Panc1 (cell line): Measurements from ENCODE around the gene BCAS3. TPM values are rescaled to one million over a fixed set of nuclear protein-coding genes. Genes with fewer than 3 reads are reported as not detected.

Experiments
- ATAC-seq: fragments of 200-7000 bp; cut with Tn5 transposase; 2 replicates; pipeline ENCODE4 v1.9.1; 2020; ENCODE audit warnings: mild to moderate bottlenecking, moderate library complexity
- BruUV-seq: library from RNA; stranded (reverse); fragments of 400-500 nt; replicated peaks from 2 replicates; lab custom pipeline; 2021; lab: Mats Ljungman, UMichigan
- CTCF ChIA-PET: fragments of 300-600 bp; sonication (Branson Sonifier 250); formaldehyde crosslinking; loops from one replicate; lab custom pipeline; 2022; ENCODE audit warnings: antibody characterized with exemption; lab: Charles Lee
- POLR2A ChIA-PET: fragments of 300-600 bp; sonication (Branson Sonifier 250); formaldehyde crosslinking; loops from one replicate; lab custom pipeline; 2022; ENCODE audit warnings: antibody characterized with exemption; lab: Charles Lee
- DNase-seq: peaks from one replicate; pipeline ENCODE4 v3.0.0-alpha.2; 2010; ENCODE audit warnings: low read depth, low spot score
- H3K27ac ChIP-seq: 2 replicates; pipeline ENCODE4 v1.5.1; 2011; ENCODE audit warnings: mild to moderate bottlenecking, low read length, inconsistent platforms
- H3K27me3 ChIP-seq: fragments of 200-500 bp; sonication (Bioruptor generic); 2 replicates; pipeline ENCODE4 v1.6.0; 2014; ENCODE audit warnings: low read length, inconsistent platforms; ENCODE audit not compliant: control insufficient read depth, insufficient read depth
- H3K36me3 ChIP-seq: fragments of 200-500 bp; sonication (Bioruptor generic); 2 replicates; pipeline ENCODE4 v1.5.1; 2014; ENCODE audit warnings: inconsistent platforms, mild to moderate bottlenecking, low read length, moderate library complexity; ENCODE audit not compliant: control insufficient read depth, insufficient read depth
- H3K4me1 ChIP-seq: 2 replicates; pipeline ENCODE4 v1.5.1; 2011; ENCODE audit warnings: inconsistent platforms, mild to moderate bottlenecking, low read length, moderate library complexity; ENCODE audit not compliant: control insufficient read depth, insufficient read depth
- H3K4me3 ChIP-seq, 2 experiments: 2 replicates each; pipeline ENCODE4 v1.5.1; 2011 to 2012; ENCODE audit warnings: low read depth in 2 of 2, low read length in 2 of 2, mild to moderate bottlenecking in 2 of 2, inconsistent platforms in 1 of 2, moderate library complexity in 1 of 2
- H3K9me3 ChIP-seq: fragments of 200-500 bp; sonication (Bioruptor generic); 2 replicates; pipeline ENCODE4 v1.5.1; 2014; ENCODE audit warnings: low read depth, mild to moderate bottlenecking, inconsistent platforms, low read length, moderate library complexity; ENCODE audit not compliant: control insufficient read depth, insufficient read depth
- CTCF ChIP-seq: fragments of 450-650 bp; IDR thresholded peaks from 2 replicates; pipeline ENCODE4 v1.5.1; 2017; ENCODE audit warnings: mild to moderate bottlenecking
- POLR2AphosphoS5 ChIP-seq: IDR thresholded peaks from 2 replicates; pipeline ENCODE4 v1.6.1; 2012; ENCODE audit warnings: mild to moderate bottlenecking, low read depth, low read length, moderate library complexity
- REST ChIP-seq, 2 experiments: IDR thresholded peaks; 2 replicates each; pipeline ENCODE4 v1.6.1; 2011 to 2012; ENCODE audit warnings: low read depth in 2 of 2, control low read depth in 1 of 2, low read length in 1 of 2, mild to moderate bottlenecking in 1 of 2, moderate library complexity in 1 of 2; ENCODE audit not compliant: insufficient read depth in 1 of 2
- SIN3A ChIP-seq: IDR thresholded peaks from 2 replicates; pipeline ENCODE4 v1.6.1; 2012; ENCODE audit warnings: low read depth, mild to moderate bottlenecking, low read length, moderate library complexity, borderline replicate concordance; ENCODE audit not compliant: insufficient read depth
- TCF7L2 ChIP-seq: IDR thresholded peaks from 2 replicates; pipeline ENCODE4 v1.6.1; 2011; ENCODE audit warnings: mild to moderate bottlenecking, low read depth, low read length, inconsistent platforms
- in situ Hi-C: cut with HindIII; loops from 2 replicates; pipeline ENCODE4 v1.10.0; 2016; ENCODE audit warnings: low sequenced_read_pairs, low pct_unique_long_range_greater_than_20kb
- intact Hi-C: fragments of 100-400 bp; cut with micrococcal nuclease; formaldehyde crosslinking; loops from one replicate; pipeline ENCODE4 v1.10.0; 2022; ENCODE audit not compliant: unreplicated experiment
- total RNA-seq: library from RNA; stranded (reverse); gene quantifications from one replicate; pipeline ENCODE4 v1.2.1, GENCODE V29; 2021; ENCODE audit not compliant: unreplicated experiment

The BCAS3 gene
- total RNA-seq, 1 experiment from 2014 or later = 9.3 TPM

GRCh38 chr17:61221597-61222471 lies 544.2 kb downstream of the BCAS3 start:
- ATAC-seq = no peak
- TF ChIP-seq POLR2AphosphoS5 (no peak), REST (IDR thresholded peaks at IDR 0.05; ENCODE audit: insufficient read depth in 1 of 2, low read depth in 2 of 2, low read length in 1 of 2) (0 out of 4 replicates have a peak, but pooled peaks of 1 of the 2 experiments have one; percentile 12)
- Histone ChIP-seq H3K27me3 (no peaks in the 10 kb centered on the region), H3K9me3 (no peaks in the 10 kb centered on the region), H3K36me3 (no peaks in the 10 kb centered on the region), H3K4me1 (peaks cover 9% of the 10 kb centered on the region; the same call in 1 of the 2 replicates), H3K27ac (peak overlapping the region; percentile 20; the same call in 1 of the 2 replicates), H3K4me3 (no peak overlapping the region)
- BruUV-seq = no TSS peak
- intact Hi-C loops = no loop called here
- DNase-seq = no peak
- ChIA-PET POLR2A (no interaction called here), CTCF (no interaction called here)
- in situ Hi-C loops = no loop called here

- Histone ChIP-seq H3K27me3 (no peaks in the 10 kb centered on the region), H3K27ac (peak overlapping the region; percentile 30; the same call in 1 of the 2 replicates), H3K4me1 (peaks cover 7% of the 10 kb centered on the region; the same call in 1 of the 2 replicates), H3K36me3 (no peaks in the 10 kb centered on the region), H3K9me3 (no peaks in the 10 kb centered on the region), H3K4me3 (no peak overlapping the region)
- no TSS peak for BruUV-seq
- POLR2A ChIA-PET = no interaction called here
- CTCF ChIA-PET = no interaction called here
- in situ Hi-C loops = no loop called here
- no peak for TF ChIP-seq CTCF
- TF ChIP-seq POLR2AphosphoS5 = no peak
- no peak for TF ChIP-seq SIN3A
- TF ChIP-seq TCF7L2 = no peak
- TF ChIP-seq REST (IDR thresholded peaks at IDR 0.05; ENCODE audit: insufficient read depth in 1 of 2, low read depth in 2 of 2, low read length in 1 of 2) = no peak
- DNase-seq (no peak), ATAC-seq (no peak)
- intact Hi-C loops = no loop called here
Measured at GRCh38 chr17:61223725-61224124, 546.1 kb downstream of the BCAS3 start.
